Panc1 (cell line): ENCODE data around the gene MOB2. TPM values are rescaled to one million over a fixed set of nuclear protein-coding genes. Genes with fewer than 3 reads are reported as not detected.

Experiments used
- ATAC-seq: fragments of 200-7000 bp; cut with Tn5 transposase; 2 replicates; pipeline ENCODE4 v1.9.1; 2020; ENCODE audit warnings: mild to moderate bottlenecking, moderate library complexity
- BruUV-seq: library from RNA; stranded (reverse); fragments of 400-500 nt; replicated peaks from 2 replicates; lab custom pipeline; 2021; lab: Mats Ljungman, UMichigan
- CTCF ChIA-PET: fragments of 300-600 bp; sonication (Branson Sonifier 250); formaldehyde crosslinking; loops from one replicate; lab custom pipeline; 2022; ENCODE audit warnings: antibody characterized with exemption; lab: Charles Lee
- POLR2A ChIA-PET: fragments of 300-600 bp; sonication (Branson Sonifier 250); formaldehyde crosslinking; loops from one replicate; lab custom pipeline; 2022; ENCODE audit warnings: antibody characterized with exemption; lab: Charles Lee
- DNase-seq: peaks from one replicate; pipeline ENCODE4 v3.0.0-alpha.2; 2010; ENCODE audit warnings: low read depth, low spot score
- H3K27ac ChIP-seq: 2 replicates; pipeline ENCODE4 v1.5.1; 2011; ENCODE audit warnings: mild to moderate bottlenecking, low read length, inconsistent platforms
- H3K27me3 ChIP-seq: fragments of 200-500 bp; sonication (Bioruptor generic); 2 replicates; pipeline ENCODE4 v1.6.0; 2014; ENCODE audit warnings: low read length, inconsistent platforms; ENCODE audit not compliant: control insufficient read depth, insufficient read depth
- H3K36me3 ChIP-seq: fragments of 200-500 bp; sonication (Bioruptor generic); 2 replicates; pipeline ENCODE4 v1.5.1; 2014; ENCODE audit warnings: inconsistent platforms, mild to moderate bottlenecking, low read length, moderate library complexity; ENCODE audit not compliant: control insufficient read depth, insufficient read depth
- H3K4me1 ChIP-seq: 2 replicates; pipeline ENCODE4 v1.5.1; 2011; ENCODE audit warnings: inconsistent platforms, mild to moderate bottlenecking, low read length, moderate library complexity; ENCODE audit not compliant: control insufficient read depth, insufficient read depth
- H3K4me3 ChIP-seq, 2 experiments: 2 replicates each; pipeline ENCODE4 v1.5.1; 2011 to 2012; ENCODE audit warnings: low read depth in 2 of 2, low read length in 2 of 2, mild to moderate bottlenecking in 2 of 2, inconsistent platforms in 1 of 2, moderate library complexity in 1 of 2
- H3K9me3 ChIP-seq: fragments of 200-500 bp; sonication (Bioruptor generic); 2 replicates; pipeline ENCODE4 v1.5.1; 2014; ENCODE audit warnings: low read depth, mild to moderate bottlenecking, inconsistent platforms, low read length, moderate library complexity; ENCODE audit not compliant: control insufficient read depth, insufficient read depth
- CTCF ChIP-seq: fragments of 450-650 bp; IDR thresholded peaks from 2 replicates; pipeline ENCODE4 v1.5.1; 2017; ENCODE audit warnings: mild to moderate bottlenecking
- POLR2AphosphoS5 ChIP-seq: IDR thresholded peaks from 2 replicates; pipeline ENCODE4 v1.6.1; 2012; ENCODE audit warnings: mild to moderate bottlenecking, low read depth, low read length, moderate library complexity
- REST ChIP-seq, 2 experiments: IDR thresholded peaks; 2 replicates each; pipeline ENCODE4 v1.6.1; 2011 to 2012; ENCODE audit warnings: low read depth in 2 of 2, control low read depth in 1 of 2, low read length in 1 of 2, mild to moderate bottlenecking in 1 of 2, moderate library complexity in 1 of 2; ENCODE audit not compliant: insufficient read depth in 1 of 2
- SIN3A ChIP-seq: IDR thresholded peaks from 2 replicates; pipeline ENCODE4 v1.6.1; 2012; ENCODE audit warnings: low read depth, mild to moderate bottlenecking, low read length, moderate library complexity, borderline replicate concordance; ENCODE audit not compliant: insufficient read depth
- TCF7L2 ChIP-seq: IDR thresholded peaks from 2 replicates; pipeline ENCODE4 v1.6.1; 2011; ENCODE audit warnings: mild to moderate bottlenecking, low read depth, low read length, inconsistent platforms
- in situ Hi-C: cut with HindIII; loops from 2 replicates; pipeline ENCODE4 v1.10.0; 2016; ENCODE audit warnings: low sequenced_read_pairs, low pct_unique_long_range_greater_than_20kb
- intact Hi-C: fragments of 100-400 bp; cut with micrococcal nuclease; formaldehyde crosslinking; loops from one replicate; pipeline ENCODE4 v1.10.0; 2022; ENCODE audit not compliant: unreplicated experiment
- total RNA-seq: library from RNA; stranded (reverse); gene quantifications from one replicate; pipeline ENCODE4 v1.2.1, GENCODE V29; 2021; ENCODE audit not compliant: unreplicated experiment

The MOB2 gene
- total RNA-seq, 1 experiment from 2014 or later, result 51.2 TPM

DNA sequence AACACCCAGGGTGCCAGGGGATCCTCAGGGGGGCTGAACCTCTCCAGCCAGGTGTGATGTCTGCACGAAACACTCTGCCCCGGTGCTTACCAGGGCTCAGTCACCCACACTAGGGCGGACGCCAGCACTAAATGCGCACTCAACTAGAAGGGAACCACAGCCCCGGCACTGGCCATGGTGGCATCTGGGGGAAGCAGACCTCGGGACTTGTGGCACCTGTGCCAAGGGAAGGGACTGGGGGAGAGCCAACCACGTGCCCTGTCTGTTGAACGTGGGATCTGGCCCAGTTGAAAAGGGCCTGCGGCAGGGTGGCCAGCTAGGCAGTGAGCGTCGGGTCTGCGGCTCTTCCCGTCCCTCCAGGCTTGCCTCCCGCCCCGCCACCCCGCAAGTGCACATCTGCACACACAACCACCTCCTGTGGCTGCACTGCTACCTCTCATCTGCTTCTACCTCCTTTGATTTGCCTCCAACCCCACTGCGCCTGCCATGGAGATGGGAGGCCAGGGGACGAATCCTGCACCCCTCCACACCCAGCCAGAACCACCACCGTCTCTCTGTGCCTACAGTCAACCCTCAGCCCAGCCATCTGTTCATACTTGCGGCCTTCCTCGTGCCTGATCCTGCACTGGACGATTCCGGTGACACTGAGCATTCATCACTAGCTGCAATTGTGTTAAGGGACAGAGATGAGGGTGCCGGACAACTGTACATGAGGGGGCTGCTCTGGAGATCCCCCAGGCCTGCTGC lies 15.0 kb upstream of the MOB2 start:
- in situ Hi-C loops, result no loop called here
- TF ChIP-seq CTCF, result no peak
- no peak for TF ChIP-seq TCF7L2
- TF ChIP-seq REST (IDR thresholded peaks at IDR 0.05; ENCODE audit: insufficient read depth in 1 of 2, low read depth in 2 of 2, low read length in 1 of 2), result no peak
- TF ChIP-seq POLR2AphosphoS5, result no peak
- no peak for TF ChIP-seq SIN3A
- ChIA-PET POLR2A (no interaction called here), CTCF (no interaction called here)
- no peak for ATAC-seq
- no peak for DNase-seq
- Histone ChIP-seq H3K4me1 (no peaks in the 10 kb centered on the region), H3K4me3 (no peak overlapping the region), H3K36me3 (no peaks in the 10 kb centered on the region), H3K27me3 (no peaks in the 10 kb centered on the region), H3K9me3 (no peaks in the 10 kb centered on the region), H3K27ac (no peak overlapping the region)
- intact Hi-C loops, result no loop called here
- BruUV-seq, result no TSS peak

GRCh38 chr11:1500466-1501420 lies 14.2 kb upstream of the MOB2 start:
- POLR2A ChIA-PET, result no interaction called here
- Histone ChIP-seq H3K9me3 (no peaks in the 10 kb centered on the region), H3K36me3 (no peaks in the 10 kb centered on the region), H3K4me1 (no peaks in the 10 kb centered on the region), H3K27me3 (no peaks in the 10 kb centered on the region), H3K27ac (no peak overlapping the region), H3K4me3 (no peak overlapping the region)
- BruUV-seq, result no TSS peak
- DNase-seq (no peak), ATAC-seq (no peak)
- intact Hi-C loops, result no loop called here
- CTCF ChIA-PET, result no interaction called here
- TF ChIP-seq SIN3A, result no peak
- in situ Hi-C loops, result no loop called here
